ENCODE measurements around the gene GABRA4.

DNA sequence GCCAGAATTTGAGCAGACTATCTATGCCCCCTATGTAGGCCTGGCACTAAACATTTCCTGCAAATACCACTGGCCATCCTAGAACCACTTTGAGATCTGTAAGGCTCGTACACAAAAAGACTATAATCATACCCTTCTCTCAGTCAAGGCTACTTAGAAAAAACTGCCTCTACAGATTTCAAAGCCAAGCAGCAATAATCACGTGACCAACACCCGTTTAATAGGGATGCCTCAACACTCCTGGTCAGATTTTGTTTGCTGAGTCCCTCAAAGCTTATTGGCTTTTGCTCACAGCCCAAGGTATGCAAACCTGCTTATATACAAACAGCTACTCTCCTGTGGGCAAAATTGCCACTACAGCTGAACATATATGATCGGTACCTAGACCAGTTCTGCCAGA, 85.2 kb downstream of the GABRA4 start:
- TF ChIP-seq, protein P1, sequence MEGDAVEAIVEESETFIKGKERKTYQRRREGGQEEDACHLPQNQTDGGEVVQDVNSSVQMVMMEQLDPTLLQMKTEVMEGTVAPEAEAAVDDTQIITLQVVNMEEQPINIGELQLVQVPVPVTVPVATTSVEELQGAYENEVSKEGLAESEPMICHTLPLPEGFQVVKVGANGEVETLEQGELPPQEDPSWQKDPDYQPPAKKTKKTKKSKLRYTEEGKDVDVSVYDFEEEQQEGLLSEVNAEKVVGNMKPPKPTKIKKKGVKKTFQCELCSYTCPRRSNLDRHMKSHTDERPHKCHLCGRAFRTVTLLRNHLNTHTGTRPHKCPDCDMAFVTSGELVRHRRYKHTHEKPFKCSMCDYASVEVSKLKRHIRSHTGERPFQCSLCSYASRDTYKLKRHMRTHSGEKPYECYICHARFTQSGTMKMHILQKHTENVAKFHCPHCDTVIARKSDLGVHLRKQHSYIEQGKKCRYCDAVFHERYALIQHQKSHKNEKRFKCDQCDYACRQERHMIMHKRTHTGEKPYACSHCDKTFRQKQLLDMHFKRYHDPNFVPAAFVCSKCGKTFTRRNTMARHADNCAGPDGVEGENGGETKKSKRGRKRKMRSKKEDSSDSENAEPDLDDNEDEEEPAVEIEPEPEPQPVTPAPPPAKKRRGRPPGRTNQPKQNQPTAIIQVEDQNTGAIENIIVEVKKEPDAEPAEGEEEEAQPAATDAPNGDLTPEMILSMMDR (IDR thresholded peaks at IDR 0.05; ENCODE audit: low read depth, low read length): no peak
- TF ChIP-seq MAX (IDR thresholded peaks at IDR 0.05; ENCODE audit: low read depth, low read length): no peak

Data from NB4 (cell line).